ENCODE measurements around the gene GDF7. TPM values are rescaled to one million over a fixed set of nuclear protein-coding genes. Genes with fewer than 3 reads are reported as not detected.
A peak's percentile ranks its signal among the peaks of the same experiment; 100 is the strongest.

GDF7 gene
- total RNA-seq, 1 donor from 2014 or later: 0.16 TPM

DNA sequence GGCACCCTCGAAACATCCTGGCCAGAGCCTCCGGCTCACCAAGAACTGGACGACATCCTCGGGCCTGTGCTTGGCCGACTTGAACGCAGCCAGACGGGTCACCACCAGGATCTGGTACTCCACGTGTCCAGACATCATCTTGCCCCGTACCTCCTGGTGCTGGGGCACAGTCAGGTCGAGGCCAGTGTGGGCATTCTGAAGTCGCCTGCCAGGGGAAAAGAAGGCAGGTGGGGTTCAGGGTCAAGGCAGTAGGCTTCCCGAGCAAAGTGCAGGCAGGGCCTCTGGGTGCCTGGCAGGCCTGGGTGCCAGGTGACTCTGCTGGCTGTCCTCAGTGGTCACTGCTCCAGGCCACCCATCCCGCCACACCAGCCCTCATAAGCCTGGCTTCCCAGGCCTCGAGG, 21.6 kb upstream of the GDF7 start:
- DNase-seq: no peak

DNA sequence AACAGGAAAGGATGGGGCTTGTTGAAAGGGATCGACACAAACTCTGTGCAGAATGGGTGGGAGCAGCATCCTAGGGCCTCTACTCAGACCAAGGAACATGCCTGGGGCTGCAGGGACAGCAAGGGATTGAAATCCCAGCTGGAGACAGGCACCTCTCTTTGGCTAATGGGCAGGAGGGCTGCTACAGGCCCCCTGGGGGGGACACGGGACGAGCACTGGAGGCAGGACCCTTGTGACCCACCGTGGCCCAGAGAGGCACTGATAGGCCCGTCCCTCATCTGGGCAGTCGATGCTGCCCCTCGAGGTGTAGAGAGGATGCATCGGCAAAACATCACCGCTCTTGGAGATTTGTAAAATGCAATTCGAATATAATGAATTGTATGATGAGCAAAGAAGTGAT, 21.2 kb upstream of the GDF7 start:
- DNase-seq: no peak

DNA sequence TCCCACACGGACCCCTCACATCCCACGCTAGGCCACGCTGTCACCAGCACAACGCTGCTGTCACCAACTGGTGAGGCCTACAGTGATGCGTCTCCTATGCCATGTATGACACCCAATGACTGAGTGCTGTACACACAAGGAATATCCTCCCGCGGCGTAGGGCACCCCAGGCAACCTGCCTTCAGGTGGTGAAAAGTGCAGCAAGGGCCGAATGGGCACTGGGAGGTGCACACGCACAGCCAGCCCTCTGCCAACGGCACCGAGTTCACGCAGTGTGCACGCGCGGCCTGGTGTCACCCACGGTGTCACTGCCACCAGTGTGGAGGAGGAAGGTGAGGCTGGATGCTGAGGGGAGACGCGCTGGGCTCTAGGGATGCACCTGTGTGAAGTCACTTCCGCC, 20.5 kb upstream of the GDF7 start:
- no peak for DNase-seq

DNA sequence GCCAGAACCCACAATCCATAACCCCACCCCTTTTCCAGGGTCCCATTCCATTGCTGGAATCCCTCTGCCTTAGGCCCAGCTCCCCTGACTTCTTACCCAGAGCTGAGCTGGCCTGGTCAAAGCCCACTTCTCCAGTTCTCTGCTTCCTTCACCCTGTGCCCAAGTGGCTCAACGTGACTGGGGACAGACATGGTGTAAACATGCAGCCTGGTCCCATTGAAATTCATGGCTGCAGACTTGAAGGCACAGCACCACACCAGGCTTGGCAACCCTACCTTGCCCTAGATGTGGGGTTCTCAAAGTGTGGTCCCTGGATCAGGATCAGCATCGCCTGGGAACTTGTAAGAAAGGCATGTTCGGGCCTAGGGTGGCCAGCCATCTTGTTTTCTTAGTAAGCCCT, 19.7 kb upstream of the GDF7 start:
- no peak for DNase-seq

DNA sequence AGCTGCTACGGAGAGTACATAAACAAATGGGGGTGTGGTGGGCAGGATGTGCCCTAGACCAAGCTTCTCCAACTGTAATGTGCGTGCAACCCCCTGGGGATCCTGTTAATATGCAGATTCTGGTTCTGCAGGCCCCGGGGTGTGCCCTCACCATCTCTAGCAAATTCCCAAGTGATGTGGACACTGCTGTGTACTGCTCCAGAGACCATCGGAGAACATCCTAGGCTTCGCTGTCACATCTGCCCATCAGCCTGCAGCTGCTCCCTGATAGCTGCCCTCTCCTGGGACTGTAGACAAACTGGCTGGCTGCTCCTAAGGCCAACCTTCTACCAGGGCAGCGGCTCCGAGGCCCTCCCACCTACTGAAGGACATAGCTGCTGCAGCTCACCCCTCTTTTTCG, 19.2 kb upstream of the GDF7 start:
- DNase-seq: no peak

DNA sequence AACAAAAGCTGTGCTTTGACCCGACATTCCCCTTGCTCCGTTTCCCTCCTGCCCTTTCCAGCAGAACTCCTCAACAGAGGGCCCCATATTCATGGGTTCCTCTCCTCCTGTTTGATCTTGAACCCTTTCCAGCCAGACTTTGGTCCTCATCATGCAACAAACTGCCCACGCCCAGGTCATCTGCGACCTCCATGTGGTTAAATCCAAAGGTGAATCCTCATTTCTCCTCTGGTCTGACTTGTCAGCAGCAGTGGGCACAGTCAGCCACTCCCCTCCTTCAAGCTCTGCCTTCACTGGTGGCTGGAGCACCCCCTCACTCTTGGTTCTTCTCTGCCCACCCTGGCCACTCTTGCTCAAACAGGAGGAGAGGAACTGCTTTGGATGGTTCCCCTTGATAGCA, 18.7 kb upstream of the GDF7 start:
- no peak for DNase-seq

DNA sequence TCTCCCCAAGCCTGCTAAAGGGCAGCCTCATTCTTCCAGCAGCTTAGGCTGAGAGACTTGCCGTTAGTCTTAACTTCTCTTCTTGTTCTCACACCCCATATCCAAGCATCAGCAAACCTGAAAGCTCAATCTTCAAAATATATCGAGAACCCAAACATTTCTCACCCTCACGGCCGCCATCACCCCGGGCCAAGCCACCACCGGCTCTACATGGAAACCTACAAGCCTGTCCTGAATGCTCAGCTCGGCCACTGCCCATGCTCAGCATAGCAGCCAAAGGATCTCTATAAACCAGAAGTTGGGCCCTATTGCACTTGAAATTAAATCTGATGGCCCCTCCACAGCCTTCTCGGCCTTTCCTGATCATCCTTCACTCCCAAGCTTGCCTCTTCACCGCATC, 18.1 kb upstream of the GDF7 start:
- no peak for DNase-seq

DNA sequence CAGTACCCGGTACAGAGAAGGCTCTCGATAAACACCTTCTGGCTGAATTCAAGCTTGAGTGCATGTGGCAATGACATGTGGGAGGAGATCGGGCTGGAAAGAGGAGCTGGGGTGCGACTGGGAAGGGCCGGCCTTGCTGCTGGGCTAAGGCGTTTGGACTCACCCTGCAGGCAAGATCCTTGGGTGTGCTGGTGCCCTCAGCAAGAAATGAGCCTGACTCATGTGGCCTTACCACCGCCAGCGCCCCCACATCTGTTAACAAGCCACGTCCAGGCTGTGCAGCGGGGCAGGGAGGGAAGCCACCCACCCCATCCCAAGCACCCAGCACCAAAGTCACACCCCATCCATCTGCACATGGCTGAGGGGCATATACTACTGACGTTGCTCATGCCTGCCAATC, 17.4 kb upstream of the GDF7 start:
- DNase-seq: no peak

DNA sequence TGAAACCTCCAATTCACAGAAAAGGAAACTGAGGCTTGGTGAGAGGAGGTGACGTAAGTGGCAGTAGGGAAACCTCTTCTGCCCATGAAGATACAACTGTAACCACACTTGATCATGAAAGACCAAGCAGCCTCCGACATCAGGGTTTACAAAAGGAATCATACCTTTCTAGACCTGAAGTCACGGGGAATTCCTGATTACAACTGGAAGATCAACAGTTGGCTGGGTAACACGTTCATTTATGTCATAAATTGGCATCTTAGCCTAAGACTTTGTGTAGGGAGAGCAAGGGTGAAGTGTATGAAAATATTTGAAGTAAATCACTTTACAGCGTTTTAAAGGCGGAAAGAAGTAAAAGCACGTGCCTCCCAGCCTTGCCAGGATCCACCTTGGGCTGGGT, 17.0 kb upstream of the GDF7 start:
- DNase-seq: no peak

DNA sequence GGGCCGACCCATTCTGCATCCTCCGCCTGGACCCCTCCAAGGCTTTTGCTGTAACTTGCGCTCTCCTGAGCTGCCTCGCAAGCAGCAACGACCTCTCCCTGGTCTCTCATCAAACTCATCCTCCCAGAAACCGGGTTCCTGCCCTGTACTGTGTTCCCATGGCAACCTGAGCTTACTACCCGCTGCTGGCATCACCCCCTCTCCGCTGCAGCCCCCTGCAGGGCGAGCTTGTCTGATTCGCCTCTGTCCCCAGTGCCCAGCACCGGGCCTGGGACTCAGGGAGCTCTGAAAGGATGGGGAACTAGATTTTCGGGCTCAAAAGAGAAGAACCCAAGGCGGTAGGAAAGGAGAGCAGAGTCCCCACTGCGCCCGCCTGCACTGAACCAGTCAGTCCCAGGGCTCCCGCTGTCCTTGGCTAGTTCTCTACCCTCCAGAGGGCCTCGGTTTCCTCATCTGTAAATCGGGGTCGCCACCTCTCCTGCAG, 16.5 kb upstream of the GDF7 start:
- no peak for DNase-seq

DNA sequence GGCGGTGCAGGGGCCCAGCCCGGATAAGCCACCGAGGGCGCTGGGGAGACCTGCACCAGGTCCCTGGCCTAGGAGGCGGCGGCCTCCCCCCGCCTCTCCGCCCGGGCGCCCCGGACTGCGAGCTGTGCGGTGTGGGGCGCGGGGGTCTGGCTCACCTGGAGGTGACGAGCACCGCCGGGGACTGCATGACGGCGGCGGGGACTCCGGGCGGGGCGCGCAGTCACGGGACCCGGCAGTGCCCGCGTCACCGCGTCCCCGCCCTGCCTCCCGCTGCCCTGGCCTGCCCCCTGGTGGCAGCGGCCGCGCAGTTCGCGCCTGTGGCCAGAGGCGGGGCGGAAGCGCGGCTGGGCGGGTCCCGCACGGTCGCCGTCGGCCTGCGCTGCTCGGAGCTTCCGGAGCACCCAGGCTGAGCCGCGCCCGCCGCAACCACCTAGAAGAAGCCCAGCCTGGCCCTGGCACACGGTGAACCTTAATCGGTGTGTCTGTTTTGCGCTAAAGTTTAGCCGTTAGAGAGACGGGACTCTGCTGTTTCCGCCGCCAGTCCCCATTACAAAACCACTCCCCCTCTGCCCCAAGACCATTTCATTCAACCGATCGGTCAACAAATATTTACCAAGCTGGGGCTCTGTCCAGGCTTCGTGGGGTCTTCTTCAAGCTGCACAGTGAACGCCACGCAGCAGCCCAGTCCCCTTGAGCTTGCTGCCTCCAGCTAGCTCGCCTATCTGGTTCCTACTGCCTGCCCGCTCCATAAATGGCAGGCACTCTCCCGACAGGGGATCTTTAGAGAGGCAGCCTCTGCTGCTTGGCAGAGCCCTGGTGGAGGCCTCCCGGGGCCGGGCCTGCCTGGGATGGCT, 15.8 kb upstream of the GDF7 start, which contains the start of gene HS1BP3:
Gene HS1BP3, minus strand, starts transcription at position 222 of the 854 bp plus-strand sequence. Its CDS starts 35 bp downstream, at position 187.
- peak; percentile 74 for DNase-seq

DNA sequence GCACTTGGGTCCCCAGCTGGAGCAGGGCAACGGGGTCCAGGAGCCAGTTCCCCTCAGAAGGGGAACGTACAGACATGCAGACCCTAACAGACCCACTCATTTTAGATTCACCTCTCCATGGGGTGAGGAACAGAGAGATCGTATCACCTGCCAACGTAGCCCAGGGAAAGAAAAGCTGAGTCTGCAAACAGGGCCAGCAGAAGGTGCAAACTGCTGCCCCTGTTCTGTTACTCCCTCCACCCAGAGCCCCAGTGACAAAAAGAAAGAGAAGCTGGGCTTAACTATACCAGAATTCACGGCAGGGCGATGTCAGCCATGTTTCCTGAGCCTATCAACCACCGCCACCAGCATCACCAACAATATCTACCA, 15.2 kb upstream of the GDF7 start:
- DNase-seq: no peak

DNA sequence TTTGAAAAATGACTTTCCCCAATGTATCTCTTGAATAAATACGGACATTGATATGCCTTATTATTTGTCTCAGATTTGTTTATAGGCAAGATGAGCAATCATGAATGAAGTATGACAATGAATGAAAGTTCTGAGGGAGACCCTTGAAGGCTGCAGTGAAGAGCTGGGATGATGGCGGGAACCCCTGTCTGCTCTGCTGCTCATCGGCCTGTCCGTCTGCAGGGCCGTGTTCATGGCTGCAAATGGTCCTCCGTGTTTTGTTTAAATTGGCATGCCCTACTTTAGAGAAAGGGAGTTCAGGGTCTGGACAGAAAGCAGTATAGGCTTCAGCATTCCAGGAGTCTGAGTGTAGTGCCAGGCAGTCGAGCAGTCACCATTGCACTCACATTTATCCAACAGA, 14.8 kb upstream of the GDF7 start:
- DNase-seq: no peak

DNA sequence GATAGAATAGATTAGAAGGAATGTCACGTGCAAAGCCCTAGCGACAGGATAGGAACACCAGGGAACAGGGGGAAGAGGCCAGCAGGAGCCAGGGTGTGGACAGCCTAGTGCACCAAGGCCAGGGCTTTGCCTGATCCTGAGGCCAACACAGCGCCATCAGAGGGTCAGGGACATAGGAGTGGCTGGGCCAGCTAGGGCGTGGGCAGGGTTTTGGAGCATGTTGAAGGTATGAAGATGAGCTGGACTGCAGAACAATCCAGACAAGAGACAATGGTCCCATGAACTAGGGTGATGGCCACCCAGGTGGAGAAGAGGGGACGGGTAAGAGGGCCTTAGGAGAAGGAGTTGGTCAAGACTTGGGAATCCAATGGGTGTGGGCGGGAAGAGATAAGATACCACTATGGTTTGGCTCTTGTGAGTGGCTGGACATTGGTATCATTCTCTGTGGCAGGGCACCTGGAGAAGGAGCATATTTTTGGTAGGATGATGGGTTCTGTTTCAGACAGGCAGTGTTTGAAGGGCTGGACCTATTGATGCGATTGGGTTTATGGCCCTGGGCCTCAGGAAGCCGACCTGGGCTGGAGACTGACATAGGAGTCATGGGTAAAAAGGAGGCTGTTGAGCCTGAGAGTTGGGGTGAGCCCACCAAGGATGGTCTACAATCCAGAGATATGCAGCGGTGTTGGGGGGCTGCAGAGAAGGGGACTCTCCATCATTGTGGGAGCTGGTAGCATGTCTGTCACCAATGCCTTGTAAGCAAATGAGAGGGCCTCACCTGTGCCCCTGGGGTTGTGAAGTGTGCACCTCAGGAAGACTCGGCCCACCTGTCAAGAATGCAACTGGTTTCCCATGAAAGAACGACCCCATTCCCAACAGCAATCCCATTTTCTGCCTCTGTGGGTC, 14.0 kb upstream of the GDF7 start:
- no peak for DNase-seq

DNA sequence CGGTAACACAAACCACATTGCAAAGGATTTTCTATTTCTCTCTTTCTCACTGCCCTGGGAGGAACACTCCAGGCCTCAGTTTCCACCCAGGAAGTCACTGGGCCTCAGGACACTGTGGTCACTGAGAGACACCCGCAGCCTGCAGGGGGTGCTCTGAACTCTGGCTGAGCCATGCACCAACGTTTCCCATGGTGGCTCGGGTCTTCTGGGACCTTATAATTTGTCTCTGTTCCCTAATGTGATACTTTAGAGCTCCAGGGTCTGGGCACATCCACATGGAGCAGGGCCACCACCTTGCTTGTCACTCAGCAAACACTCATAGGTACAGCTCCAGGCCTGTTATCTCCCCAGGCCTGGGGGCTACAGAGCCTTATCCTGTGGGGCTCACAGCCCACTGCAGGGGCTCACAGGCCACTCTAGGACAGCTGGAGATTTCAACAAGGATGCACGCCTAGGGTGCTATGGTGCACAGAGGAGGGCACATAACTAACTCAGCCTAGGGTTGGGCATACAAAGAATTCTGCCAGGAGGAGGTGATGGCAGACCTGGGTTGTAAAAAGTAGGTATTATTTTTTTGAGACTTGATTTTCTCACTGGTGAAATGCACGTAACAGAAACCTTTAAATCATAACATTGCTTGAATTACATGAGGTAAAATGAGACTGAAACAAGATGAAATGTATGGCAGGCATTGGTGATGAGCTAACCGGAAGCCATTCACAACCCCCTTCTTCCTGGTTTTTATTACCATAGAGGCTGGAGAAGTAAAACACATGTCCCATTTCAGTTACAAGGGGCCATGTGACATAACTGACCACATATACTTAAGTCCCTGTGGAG, 13.0 kb upstream of the GDF7 start:
- no peak for DNase-seq

DNA sequence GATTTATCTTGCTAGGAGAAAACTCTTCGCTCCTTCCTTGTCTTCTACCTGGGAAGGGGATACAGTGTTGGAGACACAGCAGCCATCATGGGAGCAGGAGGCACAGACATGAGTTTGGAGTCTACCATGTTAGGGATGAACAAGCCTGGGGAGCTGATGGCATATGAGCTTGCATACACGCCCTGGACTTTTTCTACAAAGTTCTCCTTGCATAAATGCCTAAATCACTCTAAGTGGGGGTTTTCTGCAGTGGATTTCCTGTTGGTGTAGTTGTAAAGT, 12.5 kb upstream of the GDF7 start:
- DNase-seq: no peak

DNA sequence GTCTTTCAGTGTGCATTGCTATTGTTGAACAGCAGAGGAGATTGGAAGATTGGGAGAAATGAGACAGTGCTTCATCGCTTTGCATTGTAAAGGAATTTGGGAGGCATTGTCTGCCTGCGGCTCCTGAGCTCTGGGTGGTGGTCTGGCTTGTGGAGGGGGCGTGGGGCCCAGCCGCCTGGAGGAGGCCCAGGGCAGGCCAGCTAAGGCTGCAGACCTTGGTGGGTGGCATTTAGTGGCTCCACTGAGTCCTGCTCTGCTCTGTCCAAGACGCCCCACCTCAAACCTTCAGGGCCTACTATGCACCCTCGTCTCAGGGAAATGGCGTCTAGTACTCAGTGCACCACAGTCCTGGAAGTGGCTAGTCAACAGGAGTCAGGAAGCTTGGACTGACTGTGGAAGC, 10.4 kb upstream of the GDF7 start:
- no peak for DNase-seq

DNA sequence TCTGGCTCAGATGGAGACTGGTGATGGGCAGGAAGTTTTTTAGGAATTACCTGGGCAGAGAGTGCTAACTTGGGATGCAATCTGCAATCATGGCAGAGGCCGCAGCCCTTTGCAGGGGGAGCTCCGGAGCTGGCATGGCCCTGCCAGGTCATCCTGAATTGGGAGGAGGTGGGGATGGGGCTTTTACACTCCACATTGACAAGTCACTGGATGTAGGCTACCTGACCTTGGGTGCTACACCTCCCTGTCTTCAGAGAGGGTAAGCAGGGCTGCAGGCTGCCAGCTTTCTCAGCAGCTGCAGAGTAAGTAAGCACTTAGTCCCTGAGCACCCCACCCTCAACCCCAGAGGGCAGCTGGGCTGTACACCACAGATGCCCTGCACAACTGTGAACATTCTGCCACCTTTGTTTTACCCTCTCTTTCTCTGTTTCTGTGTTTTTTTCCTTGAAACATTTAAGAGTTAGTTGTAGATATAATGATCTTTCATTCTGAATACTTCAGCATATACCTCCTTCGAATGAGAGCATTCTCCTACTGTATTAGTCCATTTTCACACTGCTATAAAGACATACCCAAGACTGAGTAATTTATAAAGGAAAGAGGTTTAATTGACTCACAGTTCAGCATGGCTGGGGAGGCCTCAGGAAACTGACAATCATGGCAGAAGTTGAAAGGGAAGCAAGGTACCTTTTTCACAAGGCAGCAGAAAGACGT, 9.3 kb upstream of the GDF7 start:
- DNase-seq: no peak

DNA sequence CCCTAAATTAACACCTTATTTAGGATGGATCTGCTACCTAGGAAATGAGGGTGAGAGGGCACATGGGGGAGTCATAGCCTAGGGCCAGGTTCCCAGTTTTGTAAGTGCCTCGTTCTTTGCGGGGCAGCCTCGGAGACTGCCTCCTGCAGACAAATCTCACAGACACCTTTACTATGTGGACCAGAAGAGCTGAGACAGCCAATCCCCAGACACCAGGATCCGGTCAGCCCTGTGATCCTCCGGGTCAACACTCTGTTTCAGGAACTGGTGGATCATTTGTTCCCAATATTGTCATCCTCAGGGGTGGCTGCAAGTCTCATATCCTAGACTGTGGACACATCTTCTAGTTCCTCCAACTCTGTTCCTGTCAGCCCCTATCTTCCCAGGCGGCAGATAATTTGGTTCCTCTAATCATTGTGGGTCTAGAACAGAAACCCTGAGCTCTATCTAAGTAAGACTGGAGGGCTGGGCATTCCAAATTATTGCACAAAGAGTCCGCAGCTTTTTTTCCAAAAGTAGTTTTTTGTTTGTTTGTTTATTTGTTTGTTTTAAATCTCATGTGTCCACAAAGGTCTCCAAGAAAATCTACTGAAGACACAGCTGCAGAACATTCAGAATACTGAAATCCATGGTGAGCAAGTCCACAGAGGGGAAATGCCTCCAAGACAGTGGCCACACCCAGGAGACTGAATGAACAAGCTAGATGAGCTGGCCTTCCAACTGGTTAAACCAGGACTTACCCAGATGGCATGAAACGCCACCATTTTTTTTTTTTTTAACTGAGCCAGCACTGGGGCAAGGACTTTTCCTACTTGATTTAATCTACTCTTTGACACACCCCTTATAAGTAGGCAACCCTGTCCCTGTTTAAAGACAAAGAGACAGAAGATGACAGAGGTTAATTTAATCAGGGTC, 6.2 kb upstream of the GDF7 start:
- DNase-seq: no peak

DNA sequence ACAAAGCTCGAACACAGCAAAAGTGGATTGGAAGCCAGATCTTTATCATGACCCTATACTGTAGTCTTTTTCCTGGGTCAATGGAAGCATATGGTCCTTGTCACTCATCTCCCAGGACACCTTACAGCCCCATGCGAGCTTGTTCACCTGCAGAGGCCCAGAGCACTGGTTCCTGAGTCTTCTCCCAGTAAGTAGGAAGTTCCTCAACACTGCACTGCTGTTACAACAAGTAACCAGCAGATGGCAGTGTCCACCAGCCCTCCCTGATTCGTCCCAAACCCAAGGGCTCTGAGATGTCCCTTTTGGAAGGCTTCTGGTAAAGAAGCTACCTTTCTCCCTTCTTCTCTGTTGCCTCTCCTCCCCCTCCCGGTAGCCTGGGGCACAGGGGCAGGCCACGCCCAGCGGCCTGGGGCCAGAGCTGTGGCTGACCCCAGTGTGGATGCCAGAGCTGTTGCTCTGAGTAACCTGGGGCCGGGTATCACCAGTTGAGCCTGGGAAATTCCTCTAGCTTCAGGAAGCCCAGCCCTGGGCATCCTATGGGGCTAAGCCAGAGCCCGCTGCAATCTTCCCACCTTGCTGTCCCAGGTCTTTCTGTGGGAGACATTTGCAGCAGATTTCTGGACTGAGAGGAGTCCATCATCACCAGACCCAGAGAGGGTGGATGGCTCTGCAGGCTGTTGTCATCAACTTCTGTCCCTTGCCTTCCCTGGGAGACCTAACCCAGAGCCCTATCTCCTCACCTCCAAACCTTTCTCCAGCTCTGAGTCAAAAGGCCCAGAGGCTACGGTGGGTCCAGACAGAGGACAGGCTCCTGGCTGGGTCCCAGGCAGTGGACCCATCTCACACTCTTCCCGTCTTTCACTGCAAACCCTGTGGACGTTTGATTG, 5.3 kb upstream of the GDF7 start:
- DNase-seq: peak; percentile 42
